Fibroblast of mammary gland (primary cell): ENCODE data around the gene LAIR1.

Experiments
- DNase-seq: peaks from one replicate; pipeline ENCODE4 v3.0.0-alpha.2; 2010; ENCODE audit warnings: low read depth
- H3K4me3 ChIP-seq: 2 replicates; pipeline ENCODE4 v1.5.1; 2011; ENCODE audit warnings: low read depth, mild to moderate bottlenecking, low read length, moderate library complexity; ENCODE audit not compliant: control insufficient read depth
- CTCF ChIP-seq: conservative IDR thresholded peaks from 2 replicates; pipeline ENCODE4 v1.5.1; 2011; ENCODE audit warnings: low read depth, low read length, inconsistent platforms; ENCODE audit not compliant: control insufficient read depth, insufficient read depth

Gene LAIR1

GRCh38 chr19:54319892-54320670 lies 44.6 kb downstream of the LAIR1 start:
- no peak for TF ChIP-seq CTCF
- DNase-seq: no peak
- H3K4me3 ChIP-seq: no peak overlapping the region

- TF ChIP-seq CTCF: no peak
- no peak overlapping the region for H3K4me3 ChIP-seq
- DNase-seq: no peak
Observed at GRCh38 chr19:54319049-54319448, 45.7 kb downstream of the LAIR1 start.

GRCh38 chr19:54317965-54318240 lies 46.8 kb downstream of the LAIR1 start:
- no peak for TF ChIP-seq CTCF
- DNase-seq: no peak
- no peak overlapping the region for H3K4me3 ChIP-seq

GRCh38 chr19:54317108-54317964 lies 47.4 kb downstream of the LAIR1 start:
- no peak for DNase-seq
- no peak overlapping the region for H3K4me3 ChIP-seq
- no peak for TF ChIP-seq CTCF

- no peak for DNase-seq
- no peak for TF ChIP-seq CTCF
- H3K4me3 ChIP-seq: no peak overlapping the region
Observed at GRCh38 chr19:54316746-54317107, 48.0 kb downstream of the LAIR1 start.

- no peak overlapping the region for H3K4me3 ChIP-seq
- TF ChIP-seq CTCF: no peak
- no peak for DNase-seq
Observed at GRCh38 chr19:54315956-54316355, 48.8 kb downstream of the LAIR1 start.
